ENCODE measurements around the gene MEIS2.

MEIS2 gene

GRCh38 chr15:37045859-37046740 lies 54.2 kb downstream of the MEIS2 start:
- H3K27ac ChIP-seq (ENCODE audit: insufficient read depth, low read length, poor library complexity, severe bottlenecking), result no peak overlapping the region
- DNase-seq, result no peak
- H3K27me3 ChIP-seq (replicated peaks; ENCODE audit: control insufficient read depth, insufficient read depth, low read length, poor library complexity, severe bottlenecking), result no peaks in the 10 kb centered on the region
- no peaks in the 10 kb centered on the region for H3K4me1 ChIP-seq (ENCODE audit: control insufficient read depth, insufficient read depth, low read length, poor library complexity, severe bottlenecking)
- no peaks in the 10 kb centered on the region for H3K9me3 ChIP-seq (ENCODE audit: control insufficient read depth, low read length)
- no peak overlapping the region for H3K4me3 ChIP-seq (ENCODE audit: insufficient read depth, low read depth, low read length, poor library complexity, severe bottlenecking)
- no peaks in the 10 kb centered on the region for H3K36me3 ChIP-seq (ENCODE audit: control insufficient read depth, insufficient read depth, low read length)

- H3K27me3 ChIP-seq (replicated peaks; ENCODE audit: control insufficient read depth, insufficient read depth, low read length, poor library complexity, severe bottlenecking), result no peaks in the 10 kb centered on the region
- H3K9me3 ChIP-seq (ENCODE audit: control insufficient read depth, low read length), result no peaks in the 10 kb centered on the region
- H3K4me3 ChIP-seq (ENCODE audit: insufficient read depth, low read depth, low read length, poor library complexity, severe bottlenecking), result no peak overlapping the region
- no peak for DNase-seq
- H3K27ac ChIP-seq (ENCODE audit: insufficient read depth, low read length, poor library complexity, severe bottlenecking), result no peak overlapping the region
- H3K36me3 ChIP-seq (ENCODE audit: control insufficient read depth, insufficient read depth, low read length), result no peaks in the 10 kb centered on the region
- no peaks in the 10 kb centered on the region for H3K4me1 ChIP-seq (ENCODE audit: control insufficient read depth, insufficient read depth, low read length, poor library complexity, severe bottlenecking)
Measured at GRCh38 chr15:37044915-37045648, 55.3 kb downstream of the MEIS2 start.

- no peaks in the 10 kb centered on the region for H3K9me3 ChIP-seq (ENCODE audit: control insufficient read depth, low read length)
- DNase-seq, result no peak
Measured at GRCh38 chr15:37041836-37042235, 58.5 kb downstream of the MEIS2 start.

GRCh38 chr15:37041042-37041441 lies 59.3 kb downstream of the MEIS2 start:
- Histone ChIP-seq H3K27ac (ENCODE audit: insufficient read depth, low read length, poor library complexity, severe bottlenecking) (no peak overlapping the region), H3K4me3 (ENCODE audit: insufficient read depth, low read depth, low read length, poor library complexity, severe bottlenecking) (no peak overlapping the region), H3K4me1 (ENCODE audit: control insufficient read depth, insufficient read depth, low read length, poor library complexity, severe bottlenecking) (no peaks in the 10 kb centered on the region), H3K36me3 (ENCODE audit: control insufficient read depth, insufficient read depth, low read length) (no peaks in the 10 kb centered on the region), H3K27me3 (replicated peaks; ENCODE audit: control insufficient read depth, insufficient read depth, low read length, poor library complexity, severe bottlenecking) (no peaks in the 10 kb centered on the region), H3K9me3 (ENCODE audit: control insufficient read depth, low read length) (no peaks in the 10 kb centered on the region)
- no peak for DNase-seq

More at GRCh38 chr15:37041836-37042235, 58.5 kb downstream of the MEIS2 start:
- no peak overlapping the region for H3K27ac ChIP-seq (ENCODE audit: insufficient read depth, low read length, poor library complexity, severe bottlenecking)
- H3K4me3 ChIP-seq (ENCODE audit: insufficient read depth, low read depth, low read length, poor library complexity, severe bottlenecking), result no peak overlapping the region
- no peaks in the 10 kb centered on the region for H3K4me1 ChIP-seq (ENCODE audit: control insufficient read depth, insufficient read depth, low read length, poor library complexity, severe bottlenecking)
- H3K27me3 ChIP-seq (replicated peaks; ENCODE audit: control insufficient read depth, insufficient read depth, low read length, poor library complexity, severe bottlenecking), result no peaks in the 10 kb centered on the region
- no peaks in the 10 kb centered on the region for H3K36me3 ChIP-seq (ENCODE audit: control insufficient read depth, insufficient read depth, low read length)

GRCh38 chr15:37040072-37040742 lies 60.1 kb downstream of the MEIS2 start:
- H3K27ac ChIP-seq (ENCODE audit: insufficient read depth, low read length, poor library complexity, severe bottlenecking), result no peak overlapping the region
- H3K36me3 ChIP-seq (ENCODE audit: control insufficient read depth, insufficient read depth, low read length), result no peaks in the 10 kb centered on the region
- H3K27me3 ChIP-seq (replicated peaks; ENCODE audit: control insufficient read depth, insufficient read depth, low read length, poor library complexity, severe bottlenecking), result no peaks in the 10 kb centered on the region
- H3K4me1 ChIP-seq (ENCODE audit: control insufficient read depth, insufficient read depth, low read length, poor library complexity, severe bottlenecking), result no peaks in the 10 kb centered on the region
- H3K4me3 ChIP-seq (ENCODE audit: insufficient read depth, low read depth, low read length, poor library complexity, severe bottlenecking), result no peak overlapping the region
- H3K9me3 ChIP-seq (ENCODE audit: control insufficient read depth, low read length), result no peaks in the 10 kb centered on the region
- no peak for DNase-seq

- DNase-seq, result no peak
- Histone ChIP-seq H3K27me3 (replicated peaks; ENCODE audit: control insufficient read depth, insufficient read depth, low read length, poor library complexity, severe bottlenecking) (no peaks in the 10 kb centered on the region), H3K27ac (ENCODE audit: insufficient read depth, low read length, poor library complexity, severe bottlenecking) (no peak overlapping the region), H3K9me3 (ENCODE audit: control insufficient read depth, low read length) (no peaks in the 10 kb centered on the region), H3K36me3 (ENCODE audit: control insufficient read depth, insufficient read depth, low read length) (no peaks in the 10 kb centered on the region), H3K4me3 (ENCODE audit: insufficient read depth, low read depth, low read length, poor library complexity, severe bottlenecking) (no peak overlapping the region), H3K4me1 (ENCODE audit: control insufficient read depth, insufficient read depth, low read length, poor library complexity, severe bottlenecking) (no peaks in the 10 kb centered on the region)
Measured at GRCh38 chr15:37038716-37039106, 61.6 kb downstream of the MEIS2 start.

GRCh38 chr15:37037850-37038715 lies 62.3 kb downstream of the MEIS2 start:
- no peak overlapping the region for H3K4me3 ChIP-seq (ENCODE audit: insufficient read depth, low read depth, low read length, poor library complexity, severe bottlenecking)
- no peak for DNase-seq
- no peaks in the 10 kb centered on the region for H3K36me3 ChIP-seq (ENCODE audit: control insufficient read depth, insufficient read depth, low read length)
- no peaks in the 10 kb centered on the region for H3K4me1 ChIP-seq (ENCODE audit: control insufficient read depth, insufficient read depth, low read length, poor library complexity, severe bottlenecking)
- no peaks in the 10 kb centered on the region for H3K27me3 ChIP-seq (replicated peaks; ENCODE audit: control insufficient read depth, insufficient read depth, low read length, poor library complexity, severe bottlenecking)
- no peak overlapping the region for H3K27ac ChIP-seq (ENCODE audit: insufficient read depth, low read length, poor library complexity, severe bottlenecking)
- H3K9me3 ChIP-seq (ENCODE audit: control insufficient read depth, low read length), result no peaks in the 10 kb centered on the region

GRCh38 chr15:37037071-37037655 lies 63.2 kb downstream of the MEIS2 start:
- no peaks in the 10 kb centered on the region for H3K4me1 ChIP-seq (ENCODE audit: control insufficient read depth, insufficient read depth, low read length, poor library complexity, severe bottlenecking)
- no peaks in the 10 kb centered on the region for H3K9me3 ChIP-seq (ENCODE audit: control insufficient read depth, low read length)
- H3K4me3 ChIP-seq (ENCODE audit: insufficient read depth, low read depth, low read length, poor library complexity, severe bottlenecking), result no peak overlapping the region
- H3K36me3 ChIP-seq (ENCODE audit: control insufficient read depth, insufficient read depth, low read length), result no peaks in the 10 kb centered on the region
- H3K27ac ChIP-seq (ENCODE audit: insufficient read depth, low read length, poor library complexity, severe bottlenecking), result no peak overlapping the region
- no peak for DNase-seq
- no peaks in the 10 kb centered on the region for H3K27me3 ChIP-seq (replicated peaks; ENCODE audit: control insufficient read depth, insufficient read depth, low read length, poor library complexity, severe bottlenecking)
